Peyer's patch (tissue), 4 donors: ENCODE data around the gene SLC1A2.

Experiments used
- POLR2A ChIP-seq, 2 donors: fragments of 450-650 bp; IDR thresholded peaks; one replicate each; pipeline ENCODE4 v1.5.1; 2017; ENCODE audit warnings: antibody characterized with exemption in 2 of 2, mild to moderate bottlenecking in 2 of 2, moderate library complexity in 2 of 2
- TF ChIP-seq, protein P1 (sequence below), 6 experiments: fragments of 450-650 bp in 4 of 6; fragments of 200-600 bp in 2 of 6; sonication (generic) in 1 of 6; IDR thresholded peaks; one replicate each; pipeline ENCODE4 v1.5.1; 2017 to 2019; ENCODE audit warnings: antibody characterized with exemption in 6 of 6, mild to moderate bottlenecking in 3 of 6, moderate library complexity in 1 of 6

DNA sequence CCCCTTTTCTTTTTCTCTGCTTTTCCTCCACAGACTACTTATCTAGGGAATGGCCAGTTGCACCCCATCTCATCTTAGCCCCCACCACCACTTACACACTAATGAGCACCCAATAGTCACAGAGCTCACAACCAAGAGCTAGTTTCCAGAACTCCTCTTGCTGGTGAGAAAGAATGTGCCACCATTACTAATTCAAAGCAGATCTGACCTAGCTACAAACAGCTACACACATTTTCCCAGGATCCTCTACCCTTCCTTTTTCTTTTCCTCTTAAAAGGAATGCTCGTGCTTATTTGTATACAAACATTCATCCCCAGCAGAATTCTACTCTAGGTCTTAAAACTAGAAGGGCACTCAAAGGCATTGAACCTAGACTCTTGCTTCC lies 143.6 kb downstream of the SLC1A2 start:
- TF ChIP-seq POLR2A (IDR thresholded peaks at IDR 0.05), result no peak
- TF ChIP-seq, protein P1, sequence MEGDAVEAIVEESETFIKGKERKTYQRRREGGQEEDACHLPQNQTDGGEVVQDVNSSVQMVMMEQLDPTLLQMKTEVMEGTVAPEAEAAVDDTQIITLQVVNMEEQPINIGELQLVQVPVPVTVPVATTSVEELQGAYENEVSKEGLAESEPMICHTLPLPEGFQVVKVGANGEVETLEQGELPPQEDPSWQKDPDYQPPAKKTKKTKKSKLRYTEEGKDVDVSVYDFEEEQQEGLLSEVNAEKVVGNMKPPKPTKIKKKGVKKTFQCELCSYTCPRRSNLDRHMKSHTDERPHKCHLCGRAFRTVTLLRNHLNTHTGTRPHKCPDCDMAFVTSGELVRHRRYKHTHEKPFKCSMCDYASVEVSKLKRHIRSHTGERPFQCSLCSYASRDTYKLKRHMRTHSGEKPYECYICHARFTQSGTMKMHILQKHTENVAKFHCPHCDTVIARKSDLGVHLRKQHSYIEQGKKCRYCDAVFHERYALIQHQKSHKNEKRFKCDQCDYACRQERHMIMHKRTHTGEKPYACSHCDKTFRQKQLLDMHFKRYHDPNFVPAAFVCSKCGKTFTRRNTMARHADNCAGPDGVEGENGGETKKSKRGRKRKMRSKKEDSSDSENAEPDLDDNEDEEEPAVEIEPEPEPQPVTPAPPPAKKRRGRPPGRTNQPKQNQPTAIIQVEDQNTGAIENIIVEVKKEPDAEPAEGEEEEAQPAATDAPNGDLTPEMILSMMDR (IDR thresholded peaks at IDR 0.05), result no peak
